KMS-11 (cell line): Measurements from ENCODE around the gene SPTAN1.

Source experiments
- H2AFZ ChIP-seq: fragments of 200-600 bp; sonication (generic); 2 replicates; pipeline ENCODE4 v1.6.1; 2016; ENCODE audit warnings: antibody characterized with exemption, mixed run types, low read depth
- H3K27ac ChIP-seq: fragments of 200-600 bp; sonication (generic); 2 replicates; pipeline ENCODE4 v1.6.1; 2016; ENCODE audit warnings: mild to moderate bottlenecking, mixed run types
- H3K27me3 ChIP-seq: fragments of 200-600 bp; sonication (generic); 2 replicates; pipeline ENCODE4 v1.6.1; 2017; ENCODE audit warnings: mild to moderate bottlenecking, low read depth, mixed run types, moderate library complexity; ENCODE audit not compliant: insufficient read depth
- H3K36me3 ChIP-seq: fragments of 200-600 bp; sonication (generic); 2 replicates; pipeline ENCODE4 v1.6.1; 2017; ENCODE audit warnings: mild to moderate bottlenecking, mixed run types; ENCODE audit not compliant: insufficient read depth
- H3K4me1 ChIP-seq: fragments of 200-600 bp; sonication (generic); 2 replicates; pipeline ENCODE4 v1.6.1; 2016; ENCODE audit warnings: mild to moderate bottlenecking, low read depth, mixed run types; ENCODE audit not compliant: poor library complexity, severe bottlenecking
- H3K4me2 ChIP-seq: fragments of 200-600 bp; sonication (generic); 2 replicates; pipeline ENCODE4 v1.7.0; 2016; ENCODE audit warnings: mild to moderate bottlenecking, mixed run types
- H3K4me3 ChIP-seq: fragments of 200-600 bp; sonication (generic); IDR thresholded peaks from 2 replicates; pipeline ENCODE4 v1.6.1; 2017; ENCODE audit warnings: low read depth, low read length, mixed read lengths; ENCODE audit not compliant: insufficient read depth
- H3K79me2 ChIP-seq: fragments of 200-600 bp; sonication (generic); 2 replicates; pipeline ENCODE4 v1.6.1; 2016; ENCODE audit warnings: low read depth, mixed run types; ENCODE audit not compliant: insufficient read depth
- H3K9ac ChIP-seq: fragments of 200-600 bp; sonication (generic); 2 replicates; pipeline ENCODE4 v1.6.1; 2016; ENCODE audit warnings: mild to moderate bottlenecking, mixed run types
- H4K20me1 ChIP-seq: fragments of 200-600 bp; sonication (generic); 2 replicates; pipeline ENCODE4 v1.6.1; 2016; ENCODE audit warnings: mild to moderate bottlenecking, mixed run types; ENCODE audit not compliant: insufficient read depth
- CTCF ChIP-seq: fragments of 200-600 bp; sonication (generic); conservative IDR thresholded peaks from 2 replicates; pipeline ENCODE4 v1.6.1; 2017; ENCODE audit warnings: low read depth, mild to moderate bottlenecking, antibody characterized with exemption, low read length, moderate library complexity, mixed read lengths

Gene SPTAN1

DNA sequence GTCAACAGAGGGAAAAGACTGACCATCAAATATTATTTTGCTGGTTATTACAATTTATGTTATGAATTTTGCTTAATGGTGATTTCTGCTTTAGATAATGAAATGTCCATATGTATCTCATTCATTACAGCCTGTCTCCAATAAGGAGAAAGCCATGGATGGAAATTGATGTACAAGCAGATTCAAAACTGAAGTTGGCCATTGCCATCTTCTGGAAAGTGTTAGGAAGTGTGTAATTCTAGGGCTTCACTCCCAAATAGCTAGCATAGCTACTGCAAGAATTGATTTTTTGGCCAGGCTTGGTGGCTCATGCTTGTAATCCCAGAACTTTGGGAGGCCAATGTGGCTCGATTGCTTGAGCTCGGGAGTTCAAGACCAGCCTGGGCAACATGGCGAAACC is 58.5 kb downstream of the SPTAN1 start:
- TF ChIP-seq CTCF, result no peak

DNA sequence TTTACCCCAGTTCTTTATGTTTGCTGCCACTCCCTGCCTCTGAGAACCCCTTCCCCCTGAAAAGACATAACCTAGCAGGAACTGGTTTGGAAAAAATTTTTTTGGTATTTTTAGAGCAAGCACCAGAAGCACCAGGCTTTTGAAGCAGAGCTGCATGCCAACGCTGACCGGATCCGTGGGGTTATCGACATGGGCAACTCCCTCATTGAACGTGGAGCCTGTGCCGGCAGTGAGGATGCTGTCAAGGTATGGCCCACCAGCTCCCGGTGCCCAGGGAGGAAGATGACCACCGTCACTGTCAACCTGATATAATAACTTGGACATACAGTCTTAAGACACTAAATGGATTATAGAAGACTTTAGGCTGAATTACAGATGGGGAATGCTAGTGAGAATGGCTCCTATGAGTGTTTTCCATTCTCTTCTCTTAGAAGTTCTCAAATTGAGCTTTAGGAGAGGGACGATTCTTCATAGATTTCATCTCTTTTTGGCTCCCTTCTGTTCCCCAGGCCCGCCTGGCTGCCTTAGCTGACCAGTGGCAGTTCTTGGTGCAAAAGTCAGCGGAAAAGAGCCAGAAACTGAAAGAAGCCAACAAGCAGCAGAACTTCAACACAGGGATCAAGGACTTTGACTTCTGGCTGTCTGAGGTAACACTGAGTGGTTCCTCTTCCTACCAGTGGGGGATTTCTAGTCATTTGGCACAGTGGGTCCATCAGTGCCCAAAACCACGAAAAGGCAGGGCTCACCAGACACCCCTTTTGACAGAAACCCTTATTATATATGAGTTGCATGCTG is 59.4 kb downstream of the SPTAN1 start:
- peaks cover 11% of the 10 kb centered on the region; the same call in 1 of the 2 replicates for H3K36me3 ChIP-seq
- no peak overlapping the region for H3K27ac ChIP-seq
- no peak overlapping the region for H3K4me3 ChIP-seq
- TF ChIP-seq CTCF, result no peak
- H3K4me1 ChIP-seq, result no peaks in the 10 kb centered on the region
- H4K20me1 ChIP-seq, result no peaks in the 10 kb centered on the region
- no peak overlapping the region for H2AFZ ChIP-seq
- H3K27me3 ChIP-seq, result no peaks in the 10 kb centered on the region
- no peak overlapping the region for H3K9ac ChIP-seq
- no peaks in the 10 kb centered on the region for H3K79me2 ChIP-seq
- H3K4me2 ChIP-seq, result no peak overlapping the region

More for the DNA sequence above, 58.5 kb downstream of the SPTAN1 start:
- Histone ChIP-seq H3K4me3 (no peak overlapping the region), H3K9ac (no peak overlapping the region), H3K36me3 (peaks cover 11% of the 10 kb centered on the region; the same call in 1 of the 2 replicates), H3K79me2 (no peaks in the 10 kb centered on the region), H3K27me3 (no peaks in the 10 kb centered on the region), H2AFZ (no peak overlapping the region), H4K20me1 (no peaks in the 10 kb centered on the region), H3K4me2 (no peak overlapping the region), H3K4me1 (no peaks in the 10 kb centered on the region), H3K27ac (no peak overlapping the region)

DNA sequence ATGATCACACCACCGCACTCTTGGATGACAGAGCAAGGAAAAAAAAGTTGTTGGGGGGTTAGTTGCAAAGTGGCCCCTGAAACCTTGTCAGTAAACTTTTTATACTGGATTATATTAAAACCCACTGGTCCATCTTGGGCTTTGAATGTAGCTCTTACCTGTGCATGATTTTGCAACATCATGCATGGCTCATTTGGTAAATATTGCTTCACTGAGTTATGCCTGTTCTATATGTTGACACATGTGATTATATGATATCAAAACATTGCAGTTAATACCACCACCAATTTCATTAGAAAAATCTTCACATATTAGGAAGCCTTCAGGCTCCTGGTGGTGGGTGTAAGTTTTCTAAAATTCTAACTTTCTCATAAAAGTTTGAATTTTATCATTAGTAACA is 62.3 kb downstream of the SPTAN1 start:
- no peaks in the 10 kb centered on the region for H3K27me3 ChIP-seq
- no peak overlapping the region for H2AFZ ChIP-seq
- no peaks in the 10 kb centered on the region for H3K79me2 ChIP-seq
- no peaks in the 10 kb centered on the region for H3K4me1 ChIP-seq
- H3K4me2 ChIP-seq, result no peak overlapping the region
- no peak overlapping the region for H3K9ac ChIP-seq
- no peak for TF ChIP-seq CTCF
- no peaks in the 10 kb centered on the region for H4K20me1 ChIP-seq
- H3K4me3 ChIP-seq, result no peak overlapping the region
- peaks cover 12% of the 10 kb centered on the region; the same call in 1 of the 2 replicates for H3K36me3 ChIP-seq
- no peak overlapping the region for H3K27ac ChIP-seq

DNA sequence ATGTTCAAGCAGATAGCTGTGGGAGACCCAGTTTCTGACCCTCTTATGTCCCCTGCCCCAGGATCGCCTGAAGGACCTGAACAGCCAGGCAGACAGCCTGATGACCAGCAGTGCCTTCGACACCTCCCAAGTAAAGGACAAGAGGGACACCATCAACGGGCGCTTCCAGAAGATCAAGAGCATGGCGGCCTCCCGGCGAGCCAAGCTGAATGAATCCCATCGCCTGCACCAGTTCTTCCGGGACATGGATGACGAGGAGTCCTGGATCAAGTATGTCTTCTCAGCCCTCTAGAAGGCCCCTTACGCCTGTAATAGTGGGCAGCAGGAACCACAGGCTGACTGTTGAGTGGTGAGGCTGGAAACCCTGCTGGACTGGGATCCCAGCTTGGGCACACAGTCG is 63.2 kb downstream of the SPTAN1 start:
- Histone ChIP-seq H3K4me1 (no peaks in the 10 kb centered on the region), H3K36me3 (peaks cover 16% of the 10 kb centered on the region; the same call in 1 of the 2 replicates), H3K4me2 (no peak overlapping the region), H3K9ac (no peak overlapping the region), H3K27ac (no peak overlapping the region), H3K27me3 (no peaks in the 10 kb centered on the region), H3K4me3 (no peak overlapping the region), H2AFZ (no peak overlapping the region), H3K79me2 (no peaks in the 10 kb centered on the region), H4K20me1 (no peaks in the 10 kb centered on the region)
- no peak for TF ChIP-seq CTCF
